ENCODE measurements around the gene ZPLD1. TPM values are rescaled to one million over a fixed set of nuclear protein-coding genes. Genes with fewer than 3 reads are reported as not detected.

The ZPLD1 gene
- total and polyA plus RNA-seq, 2 of the 8 experiments (the other 6 are each of a cell fraction or from before 2014, with no cell fraction given) = not detected

DNA sequence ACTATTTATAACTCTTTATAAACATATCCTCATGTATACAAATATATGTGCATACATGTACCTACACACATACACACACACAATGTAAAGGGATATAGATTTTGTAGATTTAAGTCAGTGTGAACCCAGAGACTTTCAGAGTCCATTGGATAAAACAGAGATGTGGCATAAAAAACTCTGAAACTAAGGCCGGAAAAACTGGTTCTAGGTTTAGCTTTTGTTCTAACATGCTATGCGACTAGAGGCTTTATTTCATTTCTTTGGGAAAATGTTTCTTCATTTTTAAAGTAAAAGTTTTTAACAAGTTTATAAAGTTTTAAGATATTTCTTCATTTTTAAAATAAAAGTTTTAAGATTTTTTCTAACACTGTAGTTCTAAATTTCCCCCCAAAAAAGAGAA lies 36.7 kb downstream of the ZPLD1 start:
- Histone ChIP-seq H2BK12ac (ENCODE audit: low read depth, low read length) (no peak overlapping the region), H3K56ac (replicated peaks; ENCODE audit: insufficient read length, low read depth, low read length) (no peak overlapping the region), H3K27me3 (replicated peaks in 1 of 4; ENCODE audit: control insufficient read depth in 3 of 4, extremely low read depth in 1 of 4, insufficient read depth in 3 of 4, low read length in 3 of 4) (no peaks in the 10 kb centered on the region), H3K18ac (ENCODE audit: extremely low read depth, low read length) (no peak overlapping the region), H3K23me2 (ENCODE audit: low read depth, low read length) (no peaks in the 10 kb centered on the region), H2BK120ac (replicated peaks; ENCODE audit: low read depth, low read length) (no peak overlapping the region), H3K36me3 (ENCODE audit: control insufficient read depth in 2 of 4, insufficient read depth in 4 of 4, low read length in 3 of 4) (no peaks in the 10 kb centered on the region), H4K20me1 (replicated peaks in 1 of 2; ENCODE audit: control insufficient read depth in 1 of 2, insufficient read depth in 2 of 2, low read length in 2 of 2) (no peaks in the 10 kb centered on the region), H3K4me2 (ENCODE audit: insufficient read depth in 1 of 2, low read depth in 2 of 2, low read length in 2 of 2) (no peak overlapping the region), H2BK15ac (ENCODE audit: low read length) (no peak overlapping the region), H3K9ac (replicated peaks in 1 of 4; ENCODE audit: extremely low read depth in 1 of 4, low read depth in 3 of 4, low read length in 3 of 4) (no peak overlapping the region), H2AK5ac (ENCODE audit: low read depth, low read length) (no peak overlapping the region), H2BK20ac (ENCODE audit: low read length) (no peak overlapping the region), H3K79me2 (ENCODE audit: control insufficient read depth in 1 of 2, insufficient read depth in 2 of 2, low read length in 2 of 2) (no peaks in the 10 kb centered on the region), H3K4ac (replicated peaks; ENCODE audit: insufficient read length, low read depth, low read length) (no peak overlapping the region), H3K4me3 (ENCODE audit: extremely low read depth in 1 of 4, insufficient read depth in 2 of 4, low read depth in 3 of 4, low read length in 4 of 4) (no peak overlapping the region), H3K4me1 (replicated peaks in 1 of 4; ENCODE audit: control insufficient read depth in 3 of 4, insufficient read depth in 4 of 4, low read length in 3 of 4) (no peaks in the 10 kb centered on the region), H4K5ac (ENCODE audit: insufficient read length, low read depth, low read length) (no peak overlapping the region), H4K91ac (replicated peaks; ENCODE audit: insufficient read length, low read length) (no peak overlapping the region), H2AFZ (ENCODE audit: low read length) (no peak overlapping the region), H4K8ac (ENCODE audit: extremely low read depth, insufficient read depth, low read length) (no peak overlapping the region), H3K9me3 (ENCODE audit: insufficient read depth in 2 of 2, low read depth in 1 of 2, low read length in 1 of 2) (no peaks in the 10 kb centered on the region), H2BK5ac (ENCODE audit: low read depth, low read length) (no peak overlapping the region), H3K23ac (ENCODE audit: insufficient read length) (no peak overlapping the region), H3K14ac (ENCODE audit: insufficient read length) (no peak overlapping the region), H3K79me1 (ENCODE audit: low read depth, low read length) (no peaks in the 10 kb centered on the region), H3K27ac (ENCODE audit: low read depth, low read length) (no peak overlapping the region)
- TF ChIP-seq RBBP5 (IDR thresholded peaks at IDR 0.05; ENCODE audit: borderline replicate concordance, low read depth, low read length) (no peak), CTBP2 (IDR thresholded peaks at IDR 0.05; ENCODE audit: borderline replicate concordance, insufficient read depth, insufficient read length, low read length) (no peak), RAD21 (IDR thresholded peaks at IDR 0.05 in 1 of 2, conservative IDR thresholded peaks at IDR 0.05 in 1 of 2; ENCODE audit: low read depth in 2 of 2, low read length in 2 of 2) (no peak), EP300 (IDR thresholded peaks at IDR 0.05; ENCODE audit: borderline replicate concordance in 1 of 2, low read depth in 2 of 2, low read length in 2 of 2) (no peak), MAFK (IDR thresholded peaks at IDR 0.05; ENCODE audit: low read depth, low read length) (no peak), SP2 (IDR thresholded peaks at IDR 0.05; ENCODE audit: low read length) (no peak), TAF7 (optimal IDR thresholded peaks at IDR 0.05; ENCODE audit: borderline replicate concordance, low read depth, low read length) (no peak)
- TF ChIP-seq, protein P1, sequence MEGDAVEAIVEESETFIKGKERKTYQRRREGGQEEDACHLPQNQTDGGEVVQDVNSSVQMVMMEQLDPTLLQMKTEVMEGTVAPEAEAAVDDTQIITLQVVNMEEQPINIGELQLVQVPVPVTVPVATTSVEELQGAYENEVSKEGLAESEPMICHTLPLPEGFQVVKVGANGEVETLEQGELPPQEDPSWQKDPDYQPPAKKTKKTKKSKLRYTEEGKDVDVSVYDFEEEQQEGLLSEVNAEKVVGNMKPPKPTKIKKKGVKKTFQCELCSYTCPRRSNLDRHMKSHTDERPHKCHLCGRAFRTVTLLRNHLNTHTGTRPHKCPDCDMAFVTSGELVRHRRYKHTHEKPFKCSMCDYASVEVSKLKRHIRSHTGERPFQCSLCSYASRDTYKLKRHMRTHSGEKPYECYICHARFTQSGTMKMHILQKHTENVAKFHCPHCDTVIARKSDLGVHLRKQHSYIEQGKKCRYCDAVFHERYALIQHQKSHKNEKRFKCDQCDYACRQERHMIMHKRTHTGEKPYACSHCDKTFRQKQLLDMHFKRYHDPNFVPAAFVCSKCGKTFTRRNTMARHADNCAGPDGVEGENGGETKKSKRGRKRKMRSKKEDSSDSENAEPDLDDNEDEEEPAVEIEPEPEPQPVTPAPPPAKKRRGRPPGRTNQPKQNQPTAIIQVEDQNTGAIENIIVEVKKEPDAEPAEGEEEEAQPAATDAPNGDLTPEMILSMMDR (IDR thresholded peaks at IDR 0.05; ENCODE audit: control extremely low read depth in 1 of 3, insufficient read depth in 1 of 3, low read depth in 1 of 3, low read length in 3 of 3) = no peak
- CTCF ChIA-PET (ENCODE audit: partially characterized antibody) = interaction anchor here (0.8 to 4.0 kb wide), 10 partner anchors 10 to 243 kb away, joined by 3 to 32 read pairs (median 4); no protein-coding TSS in a partner anchor
- POLR2A ChIA-PET (ENCODE audit: partially characterized antibody) = no interaction called here
- DNase-seq (ENCODE audit: low read depth in 1 of 2, low spot score in 2 of 2) = no peak
- no peak for FAIRE-seq
- WGBS, 2 experiments (ENCODE audit: extremely low coverage in 1 of 2, insufficient coverage in 1 of 2, insufficient read length in 1 of 2, insufficient replicate concordance in 2 of 2, low coverage in 1 of 2, low lambda C conversion rate in 2 of 2, missing lambda C conversion rate in 1 of 2) = 87% methylated on average over 2 of the region's 2 CpGs; no CpG with 5 or more reads in 1 of the 2 experiments
